ENCODE measurements around the gene GYPC.

GYPC gene

DNA sequence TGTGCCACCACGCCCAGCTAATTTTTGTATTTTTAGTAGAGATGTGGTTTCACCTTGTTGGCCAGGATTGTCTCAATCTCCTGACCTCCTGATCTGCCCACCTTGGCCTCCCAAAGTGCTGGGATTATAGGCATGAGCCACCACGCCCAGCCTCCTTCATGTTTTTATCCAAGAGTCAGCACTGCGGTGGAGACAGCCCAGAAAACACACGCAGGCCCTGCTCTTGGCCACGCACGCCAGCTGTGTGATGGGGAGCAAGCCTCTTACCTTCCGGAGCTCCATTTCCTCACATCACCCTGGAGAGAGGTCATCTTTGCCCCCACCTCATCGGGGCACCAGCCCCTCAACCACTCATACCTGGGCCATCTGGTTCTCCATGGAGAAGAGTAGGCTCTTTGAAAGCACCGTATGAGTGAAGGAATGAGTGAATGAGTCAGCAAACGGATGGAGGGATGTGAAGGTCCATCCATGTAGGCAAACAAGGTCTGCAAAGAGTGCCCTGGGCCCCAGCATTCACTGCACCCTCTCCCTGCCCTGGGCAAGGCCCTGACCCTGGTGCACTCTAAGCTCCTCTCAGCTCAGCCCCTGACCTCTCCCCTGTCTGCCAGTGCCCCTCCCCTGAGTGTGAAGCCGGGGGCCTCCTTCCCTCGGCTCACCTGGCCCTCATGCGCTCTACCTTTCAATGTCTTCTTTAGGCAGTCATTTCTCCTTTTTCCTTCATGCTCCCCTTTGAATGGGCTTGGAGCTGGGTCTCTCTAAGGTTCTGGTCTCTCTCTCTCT, 7.4 kb downstream of the GYPC start:
- no peak for DNase-seq (ENCODE audit: low read depth, low spot score)
- peak overlapping the region; percentile 15 for H3K4me3 ChIP-seq (ENCODE audit: low read length)

DNA sequence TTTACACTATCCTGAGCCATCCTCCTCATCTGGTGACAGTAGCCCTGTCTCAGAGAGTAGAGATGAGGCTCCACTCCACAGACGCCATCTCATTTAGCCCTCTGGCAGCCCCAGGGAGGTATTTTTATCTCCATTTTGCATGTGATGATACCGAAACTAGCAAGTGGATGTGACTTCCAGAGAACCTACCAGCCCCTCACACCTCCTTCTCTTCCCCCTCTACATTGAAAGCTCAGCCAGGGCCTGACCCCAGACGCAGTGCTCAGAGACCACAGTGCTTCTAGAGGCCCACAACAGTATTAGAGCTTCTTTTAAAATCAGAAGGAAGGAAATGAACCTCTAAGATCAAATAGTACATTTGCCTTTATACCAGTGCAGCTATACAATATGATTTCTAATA, 8.3 kb downstream of the GYPC start:
- H3K4me3 ChIP-seq (ENCODE audit: low read length): peak overlapping the region; percentile 5; the same call in 1 of the 2 replicates
- peak; percentile 70 for DNase-seq (ENCODE audit: low read depth, low spot score)

DNA sequence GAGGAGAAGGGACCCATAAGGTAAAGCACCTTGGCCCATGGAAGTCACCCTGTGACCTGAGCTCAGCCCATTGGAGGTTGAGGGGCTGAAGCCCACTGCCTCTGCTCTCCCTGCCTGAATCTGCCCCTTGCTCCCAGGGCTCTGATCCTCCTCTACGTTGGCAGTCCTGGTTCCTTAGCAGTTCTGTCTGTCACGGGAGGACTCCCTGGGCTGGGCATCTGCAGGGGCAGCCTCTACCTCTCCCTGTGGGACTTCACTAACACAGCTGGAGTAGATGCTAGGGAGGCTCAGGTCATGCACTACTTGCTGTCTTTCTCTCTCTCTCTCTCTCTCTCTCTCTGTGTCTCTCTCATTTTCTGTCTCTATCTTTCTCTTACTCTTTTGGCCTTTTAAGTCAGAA, 8.7 kb downstream of the GYPC start:
- DNase-seq (ENCODE audit: low read depth, low spot score): no peak
- H3K4me3 ChIP-seq (ENCODE audit: low read length): peak overlapping the region; percentile 5; the same call in 1 of the 2 replicates

DNA sequence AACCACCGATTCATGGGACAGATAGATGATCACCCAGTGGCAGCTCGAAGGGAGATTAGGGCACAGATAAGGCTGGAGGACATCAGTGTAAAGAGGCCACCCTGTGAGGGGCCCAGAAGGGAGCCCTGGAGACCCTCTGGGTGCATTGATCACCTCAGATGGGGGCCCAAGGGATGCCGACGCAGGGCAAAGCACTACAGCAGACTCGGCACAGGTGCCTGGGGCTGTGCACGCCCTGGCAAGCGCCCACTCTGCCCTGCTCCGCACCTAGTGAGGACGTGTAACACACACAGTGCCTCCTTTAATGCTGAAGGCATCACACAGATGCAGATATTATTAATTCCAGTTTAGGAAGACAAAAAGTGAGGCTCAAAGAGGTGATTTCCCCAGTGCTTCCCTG, 9.5 kb downstream of the GYPC start:
- no peak overlapping the region for H3K4me3 ChIP-seq (ENCODE audit: low read length)
- DNase-seq (ENCODE audit: low read depth, low spot score): no peak

DNA sequence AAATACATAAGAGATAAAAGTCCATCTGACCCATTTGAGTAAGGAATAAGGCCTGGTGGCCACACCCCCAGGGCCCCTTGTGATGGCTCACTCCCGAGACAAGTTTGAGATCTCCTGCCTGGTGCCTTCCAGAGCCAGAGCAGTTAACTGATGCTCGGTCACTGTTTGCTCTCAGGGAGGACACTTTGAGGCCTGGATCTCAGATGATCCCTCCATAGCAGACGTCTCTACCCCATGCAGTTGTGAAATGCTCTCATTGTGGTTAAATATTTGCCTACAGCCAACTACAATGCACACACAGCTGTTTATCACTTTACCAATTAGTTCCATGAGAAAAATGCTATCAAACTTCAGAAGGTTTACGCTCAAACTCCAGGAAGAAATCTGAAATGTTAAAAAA, 12.3 kb downstream of the GYPC start:
- no peak for DNase-seq (ENCODE audit: low read depth, low spot score)
- H3K4me3 ChIP-seq (ENCODE audit: low read length): no peak overlapping the region

DNA sequence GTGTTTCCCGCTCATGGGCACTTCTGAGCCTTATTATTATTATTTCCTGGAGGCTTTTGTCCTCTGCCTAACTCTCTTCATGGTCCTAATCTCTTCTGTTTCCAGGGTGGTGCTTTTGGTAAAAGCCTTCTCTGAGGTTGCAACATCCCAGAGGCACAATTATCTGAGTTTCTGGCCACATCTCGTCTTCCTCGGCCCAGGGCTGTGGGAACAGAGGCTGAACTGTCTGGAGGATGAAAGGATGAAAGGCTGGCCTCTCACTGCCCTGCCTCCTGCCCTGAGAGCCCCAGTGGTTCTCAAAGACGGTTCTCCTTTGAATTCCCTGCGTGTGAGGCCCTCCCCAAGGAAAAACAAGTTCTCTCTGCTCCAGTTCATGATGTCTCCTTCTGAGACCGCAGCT, 13.8 kb downstream of the GYPC start:
- H3K4me3 ChIP-seq (ENCODE audit: low read length): no peak overlapping the region
- DNase-seq (ENCODE audit: low read depth, low spot score): no peak

DNA sequence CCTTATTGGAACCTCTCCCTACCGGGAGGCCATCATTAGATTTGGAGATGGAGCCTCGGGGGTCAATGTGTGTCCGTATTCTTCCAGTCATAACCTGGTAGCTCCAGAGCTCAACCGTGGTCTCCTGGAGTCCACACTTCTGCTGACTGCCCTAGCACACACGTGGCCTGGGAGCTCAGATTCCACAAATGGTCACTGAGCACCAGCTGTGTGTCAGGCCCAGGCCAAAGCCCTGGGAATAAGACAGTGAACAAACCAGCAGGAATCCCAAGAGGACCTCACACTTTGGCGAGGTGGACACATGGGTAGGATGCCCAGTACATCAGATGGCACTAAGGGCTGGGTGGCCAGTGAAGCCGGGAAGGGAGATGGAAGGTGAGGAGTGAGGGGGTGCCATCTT, 15.5 kb downstream of the GYPC start:
- H3K4me3 ChIP-seq (ENCODE audit: low read length): no peak overlapping the region
- DNase-seq (ENCODE audit: low read depth, low spot score): no peak

DNA sequence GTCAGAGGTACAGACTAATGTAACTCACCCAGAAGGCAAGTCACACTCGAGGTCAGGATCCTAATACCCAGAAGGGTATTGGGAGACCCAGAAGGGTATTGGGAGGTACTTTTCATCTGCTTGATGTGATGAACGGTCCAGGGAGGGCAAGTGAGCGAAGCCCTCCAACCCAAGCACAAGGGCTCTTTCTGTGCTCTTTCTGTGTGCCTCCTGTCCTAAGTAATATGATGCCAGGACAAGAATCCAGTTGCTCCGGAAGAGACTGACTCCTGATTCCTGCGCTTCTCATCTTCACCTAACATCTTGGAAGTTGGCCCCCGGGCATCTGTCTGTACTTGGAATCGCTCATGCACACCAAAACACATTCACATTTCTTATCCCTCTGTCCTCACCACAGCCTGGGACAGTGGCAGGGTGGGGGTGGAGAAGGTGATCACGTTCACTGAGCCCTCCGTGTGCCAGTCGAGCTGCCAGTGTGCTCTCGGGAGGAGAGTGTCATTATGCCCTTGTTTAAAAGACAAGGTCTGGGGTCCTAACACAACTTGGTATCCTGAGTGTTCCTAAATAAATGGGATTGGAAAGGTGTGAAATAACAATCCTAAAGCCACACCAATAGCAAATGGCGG, 17.1 kb downstream of the GYPC start:
- no peak for DNase-seq (ENCODE audit: low read depth, low spot score)

DNA sequence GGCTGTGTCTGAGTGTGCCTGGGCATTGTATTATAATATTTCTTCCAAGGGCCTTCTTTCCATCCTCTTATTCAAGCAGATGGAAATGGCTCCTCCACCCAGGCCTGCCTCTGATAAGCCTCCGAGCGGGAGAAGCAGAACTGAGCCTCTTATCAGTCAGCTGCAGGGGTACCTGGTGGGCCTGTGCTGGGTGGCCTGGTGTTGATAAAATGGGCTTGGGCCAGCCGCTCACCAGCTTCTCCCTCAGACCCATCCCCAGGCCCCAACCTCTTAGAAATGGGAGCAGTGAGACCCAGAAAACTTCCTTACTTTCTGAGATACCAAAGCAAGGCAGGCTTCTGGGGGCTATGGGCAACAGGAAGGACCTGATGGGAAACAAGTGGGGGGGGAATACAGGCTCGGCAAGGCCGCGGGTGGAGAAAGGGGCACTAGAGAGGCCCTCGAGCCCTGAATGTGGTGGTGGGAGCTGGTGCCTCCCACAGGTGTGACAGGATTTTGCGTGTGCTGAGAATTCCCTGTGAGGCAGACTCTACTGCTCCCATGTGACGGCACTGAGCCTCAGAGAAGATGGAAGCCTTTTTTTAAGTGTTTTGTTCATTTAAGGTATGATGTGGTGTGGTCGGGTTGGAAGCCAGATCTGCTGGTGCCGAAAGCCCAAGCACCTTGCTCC, 18.3 kb downstream of the GYPC start:
- no peak overlapping the region for H3K4me3 ChIP-seq (ENCODE audit: low read length)
- no peak for DNase-seq (ENCODE audit: low read depth, low spot score)

More for the DNA sequence above, 17.1 kb downstream of the GYPC start:
- H3K4me3 ChIP-seq (ENCODE audit: low read length): no peak overlapping the region

DNA sequence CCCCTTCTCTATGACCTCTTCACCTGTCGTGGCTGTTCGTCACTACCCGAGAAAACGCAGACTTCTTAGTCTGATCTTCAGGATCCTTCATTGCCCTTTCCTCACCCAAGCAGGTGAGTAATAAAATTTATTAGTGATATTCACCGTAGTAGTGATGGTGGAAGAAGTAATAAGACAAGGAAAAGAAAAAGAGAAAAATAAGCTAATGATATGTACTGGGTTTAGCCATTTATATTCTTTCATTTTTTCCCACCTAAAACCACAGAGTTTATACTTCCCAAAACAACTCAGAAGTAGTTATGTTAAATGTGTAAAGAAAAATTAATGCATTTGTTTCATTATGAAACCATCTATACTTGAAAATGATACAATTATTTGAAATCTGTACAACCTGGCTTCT, 19.7 kb downstream of the GYPC start:
- no peak for DNase-seq (ENCODE audit: low read depth, low spot score)
- H3K4me3 ChIP-seq (ENCODE audit: low read length): no peak overlapping the region

DNA sequence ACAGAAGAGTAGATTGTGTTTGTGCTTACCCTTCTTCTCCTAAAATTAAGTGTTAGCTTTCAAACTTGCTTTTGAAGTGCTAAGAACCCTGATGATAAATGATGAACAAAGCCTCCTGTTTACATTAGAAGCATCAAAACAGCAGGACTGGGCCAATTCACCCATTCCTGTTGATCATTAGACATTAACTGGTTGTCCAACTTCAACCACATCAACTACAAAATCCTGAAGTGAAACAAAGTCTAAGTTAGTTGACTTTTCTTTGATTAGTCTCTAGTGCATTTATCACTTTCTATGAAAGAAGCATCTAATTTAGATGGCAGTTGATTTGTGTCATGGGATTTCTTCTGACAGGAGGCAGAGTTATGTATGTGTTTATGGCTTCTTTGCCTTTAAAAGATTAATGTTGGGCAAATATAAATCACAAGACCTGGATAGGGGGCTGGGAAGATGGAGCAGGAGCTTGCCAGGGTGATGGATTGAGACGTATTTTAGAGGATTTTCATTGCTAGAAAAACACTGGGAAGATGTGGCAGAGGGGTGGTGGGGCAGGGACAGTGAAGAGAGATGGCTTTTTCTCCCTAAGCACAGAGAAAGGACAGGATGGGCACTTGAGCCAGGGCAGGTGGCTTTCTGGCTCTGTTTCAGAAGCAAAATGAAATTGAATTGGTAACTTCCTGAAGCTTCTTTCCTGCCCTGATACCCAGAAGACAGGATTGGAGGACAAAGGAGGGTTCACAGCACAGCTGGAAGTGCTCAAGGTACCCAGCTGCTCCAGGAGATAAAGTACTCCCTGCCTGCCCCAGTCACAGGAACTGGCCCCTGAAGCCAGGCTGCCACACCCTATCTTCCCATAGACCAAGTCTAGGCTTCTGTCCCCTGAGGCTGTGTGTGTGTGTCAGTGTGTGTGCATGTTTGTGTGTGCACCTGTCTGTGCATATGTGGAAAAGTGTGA, 20.5 kb downstream of the GYPC start:
- no peak for DNase-seq (ENCODE audit: low read depth, low spot score)
- H3K4me3 ChIP-seq (ENCODE audit: low read length): no peak overlapping the region

DNA sequence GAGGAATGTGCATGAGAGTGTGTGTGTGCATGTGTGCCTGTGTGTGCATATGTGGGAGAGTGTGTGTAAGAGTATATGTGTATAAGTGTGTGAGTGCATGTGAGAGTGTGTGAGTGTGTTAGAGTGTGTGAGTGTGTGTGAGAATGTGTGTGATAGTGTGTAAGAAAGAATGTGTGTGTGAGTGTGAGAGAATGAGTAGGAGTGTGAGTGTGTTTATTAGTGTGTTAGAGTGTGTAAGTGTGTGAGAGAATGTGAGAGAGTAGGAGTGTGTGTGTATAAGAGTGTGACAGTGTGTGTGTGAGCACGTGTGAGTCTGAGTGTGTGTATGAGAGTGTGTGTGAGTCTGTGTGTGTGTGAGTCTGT, 21.2 kb downstream of the GYPC start:
- DNase-seq (ENCODE audit: low read depth, low spot score): no peak

DNA sequence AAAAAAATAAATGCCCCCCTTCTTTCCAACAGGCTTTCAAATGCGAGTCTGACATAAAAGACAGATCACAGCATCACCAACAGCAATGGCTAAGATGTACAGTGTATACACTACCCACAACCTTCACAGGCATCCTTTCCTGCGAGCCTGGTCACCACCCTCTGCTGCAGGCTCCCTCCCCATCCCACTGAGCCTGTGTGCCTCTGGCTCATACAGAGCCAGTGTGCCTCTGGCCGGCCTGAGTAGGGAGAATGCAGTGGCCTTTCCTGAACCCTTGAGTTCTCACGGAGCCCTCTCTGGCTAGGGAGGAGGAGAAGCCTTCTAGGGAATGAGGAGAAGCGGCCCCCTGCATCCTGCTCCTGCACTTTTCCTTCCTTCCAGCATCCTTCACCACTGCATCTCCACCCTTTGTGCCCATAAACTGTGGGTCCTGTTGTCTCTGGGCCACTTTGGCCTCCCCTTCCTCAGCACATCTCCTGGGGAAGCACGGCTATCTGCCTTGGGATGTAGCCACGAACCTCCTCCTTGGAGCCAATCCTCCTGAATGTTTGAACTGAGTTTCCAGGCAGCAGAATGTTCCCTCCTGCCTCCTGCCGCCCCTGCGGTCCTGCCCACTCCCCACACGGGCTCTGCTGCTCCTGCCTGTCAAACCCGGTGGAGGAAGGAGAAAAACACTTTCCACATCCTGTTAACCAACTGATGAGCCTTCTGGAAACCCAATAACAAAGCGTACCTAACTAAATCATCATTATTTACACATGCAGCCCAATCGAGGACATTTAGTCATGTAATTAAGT, 22.5 kb downstream of the GYPC start:
- DNase-seq (ENCODE audit: low read depth, low spot score): no peak
- no peak overlapping the region for H3K4me3 ChIP-seq (ENCODE audit: low read length)

More for the DNA sequence above, 21.2 kb downstream of the GYPC start:
- H3K4me3 ChIP-seq (ENCODE audit: low read length): no peak overlapping the region

DNA sequence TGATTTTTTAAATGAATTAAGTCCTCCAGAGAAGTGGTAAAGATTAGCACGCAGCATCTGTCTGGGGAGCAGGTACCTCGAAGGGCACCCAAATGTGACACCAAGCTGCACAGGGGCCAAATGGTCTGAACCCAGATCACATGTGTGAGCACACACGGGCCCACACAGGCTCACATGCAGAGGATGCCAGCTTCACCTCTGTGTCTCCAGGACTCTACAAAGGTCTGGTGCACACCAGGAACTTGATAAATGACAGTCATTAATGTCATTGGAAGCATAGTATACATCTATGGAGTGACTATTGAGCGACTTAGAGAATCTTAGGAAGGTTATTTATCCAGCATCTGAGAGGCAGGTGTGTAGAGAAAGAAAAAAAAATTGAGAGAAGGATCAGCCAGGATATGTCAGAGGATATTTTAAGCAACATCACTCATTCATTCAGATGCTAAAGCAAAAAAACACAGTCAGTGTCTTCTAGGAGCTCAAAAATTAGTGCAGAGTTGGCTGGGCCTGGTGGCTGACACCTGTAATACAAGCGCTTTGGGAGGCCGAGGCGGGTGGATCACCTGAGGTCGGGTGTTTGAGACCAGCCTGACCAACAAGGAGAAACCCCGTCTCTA, 23.2 kb downstream of the GYPC start:
- DNase-seq (ENCODE audit: low read depth, low spot score): no peak
- H3K4me3 ChIP-seq (ENCODE audit: low read length): no peak overlapping the region

DNA sequence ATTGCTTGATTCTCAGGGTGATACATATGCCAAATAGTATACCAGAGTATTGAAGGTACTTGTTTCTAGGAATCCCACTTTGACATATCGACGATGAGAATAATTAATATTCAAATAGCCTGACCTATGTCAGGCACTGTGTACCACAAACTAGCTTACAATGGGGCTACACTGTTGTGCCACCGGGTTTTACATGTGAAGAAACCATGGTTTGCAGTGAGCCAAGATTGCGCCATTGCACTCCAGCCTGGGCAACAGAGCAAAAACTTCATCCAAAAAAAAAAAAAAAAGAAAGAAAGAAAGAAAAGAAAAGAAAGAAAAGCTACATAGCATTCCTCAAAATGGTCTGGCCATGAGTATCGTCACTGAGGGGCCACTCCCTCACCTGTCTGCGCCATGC, 25.5 kb downstream of the GYPC start:
- H3K4me3 ChIP-seq (ENCODE audit: low read length): no peak overlapping the region
- DNase-seq (ENCODE audit: low read depth, low spot score): no peak

DNA sequence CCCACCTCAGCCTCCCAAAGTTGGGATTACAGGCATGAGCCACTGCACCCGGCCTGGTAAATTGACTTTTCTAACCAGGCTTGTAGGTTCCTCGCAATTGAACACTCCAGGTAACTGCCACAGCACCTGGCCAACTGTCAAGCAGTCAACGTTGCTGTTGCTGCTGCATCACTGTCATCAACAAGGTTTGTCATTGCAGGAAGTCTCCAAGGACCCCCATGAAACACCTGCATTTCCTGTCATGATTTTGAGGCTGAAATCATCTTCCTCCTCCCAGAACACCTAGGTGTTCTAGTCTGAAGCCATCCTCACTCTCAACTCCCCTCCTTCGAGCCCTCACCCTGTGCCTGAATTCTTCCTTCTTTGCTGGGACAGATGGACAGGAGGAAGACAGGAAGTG, 29.7 kb downstream of the GYPC start:
- peak; percentile 66 for DNase-seq (ENCODE audit: low read depth, low spot score)

DNA sequence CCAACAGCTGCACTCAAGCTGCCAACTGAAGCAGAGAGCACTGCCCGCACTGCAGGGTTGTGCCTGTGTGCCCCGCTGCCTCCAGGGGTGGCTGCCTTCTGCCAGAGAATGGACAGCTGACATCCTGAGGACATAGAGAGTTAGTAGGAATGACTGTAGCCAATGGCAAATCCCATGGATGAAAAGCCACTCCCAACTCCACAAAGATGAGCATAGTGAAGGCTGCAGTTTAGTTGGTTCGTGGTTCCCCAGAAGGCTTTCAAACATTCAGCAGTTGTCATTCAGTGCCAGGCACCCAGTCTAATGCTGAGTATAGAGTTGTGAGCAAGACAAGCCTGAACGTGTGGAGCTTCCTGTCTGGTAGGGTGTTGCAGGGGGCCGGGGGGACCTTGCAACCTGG, 30.3 kb downstream of the GYPC start:
- no peak for DNase-seq (ENCODE audit: low read depth, low spot score)
- no peak overlapping the region for H3K4me3 ChIP-seq (ENCODE audit: low read length)

More for the DNA sequence above, 29.7 kb downstream of the GYPC start:
- no peak overlapping the region for H3K4me3 ChIP-seq (ENCODE audit: low read length)

DNA sequence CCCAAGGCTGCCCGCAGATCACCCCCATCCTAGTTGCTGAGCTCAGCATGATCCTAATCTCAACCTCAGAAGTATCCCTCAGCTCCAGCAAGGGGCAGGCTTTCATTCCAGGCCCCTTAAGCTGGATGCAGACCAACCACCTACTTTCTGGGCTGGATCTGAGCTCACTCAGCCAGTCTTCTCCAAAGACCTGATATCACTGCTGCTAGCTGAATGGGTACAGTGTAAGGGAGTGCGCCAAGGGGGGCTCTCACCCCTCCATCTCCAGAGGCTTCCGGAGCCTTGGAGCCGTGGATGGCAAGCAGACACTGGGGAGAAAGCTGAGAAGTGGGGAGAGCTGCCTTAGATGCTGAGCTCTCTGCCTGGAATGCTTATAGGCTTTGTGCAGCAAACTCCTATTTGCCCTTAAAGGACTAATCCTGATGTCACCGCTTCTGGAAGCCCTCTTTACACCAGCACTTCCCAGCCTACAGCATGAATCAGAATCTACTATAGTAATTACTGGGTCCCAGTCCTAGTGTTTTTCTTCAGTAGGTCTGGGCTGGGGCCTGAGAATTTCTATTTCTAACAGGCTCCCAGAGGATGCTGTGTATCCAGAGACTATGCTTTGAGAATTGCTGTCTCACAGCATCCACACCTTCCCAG, 31.0 kb downstream of the GYPC start:
- DNase-seq (ENCODE audit: low read depth, low spot score): no peak
- no peak overlapping the region for H3K4me3 ChIP-seq (ENCODE audit: low read length)
